Gastrocnemius medialis (tissue), 4 donors: ENCODE data around the gene SERINC4.
"Not testable (repeated sequence)": the region's sequence is repeated elsewhere in the genome, so short reads cannot be mapped to it uniquely, and the experiment has no call there.

Experiments used
- POLR2A ChIP-seq, 2 donors: fragments of 450-650 bp; IDR thresholded peaks; one replicate each; pipeline ENCODE4 v1.6.1; 2017; ENCODE audit warnings: antibody characterized with exemption in 2 of 2, mild to moderate bottlenecking in 2 of 2, moderate library complexity in 2 of 2
- TF ChIP-seq, protein P1 (sequence below), 5 experiments: fragments of 450-650 bp in 3 of 5; fragments of 200-600 bp in 2 of 5; sonication (generic) in 2 of 5; IDR thresholded peaks in 4 of 5; conservative IDR thresholded peaks in 1 of 5; 1 replicate in 4 of 5; 2 replicates in 1 of 5; pipeline ENCODE4 v1.5.1; 2016 to 2019; ENCODE audit warnings: antibody characterized with exemption in 5 of 5, mild to moderate bottlenecking in 3 of 5, moderate library complexity in 3 of 5

DNA sequence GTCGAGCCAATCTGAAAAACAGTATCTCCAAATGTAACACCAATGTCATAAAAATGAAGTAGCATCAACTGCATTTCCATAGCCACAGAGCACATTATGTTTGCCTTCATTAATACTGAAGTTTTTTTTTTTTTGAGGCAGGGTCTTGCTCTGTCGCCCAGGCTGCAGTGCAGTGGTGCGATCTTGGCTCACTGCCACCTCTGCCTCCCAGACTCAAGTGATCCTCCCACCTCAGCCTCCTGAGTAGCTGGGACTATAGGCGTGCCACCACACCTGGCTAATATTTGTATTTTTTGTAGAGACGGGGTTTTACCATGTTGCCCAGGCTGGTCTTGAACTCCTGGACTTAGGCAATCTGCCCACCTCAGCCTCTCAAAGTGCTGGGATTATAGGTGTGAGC is 15.0 kb upstream of the SERINC4 start:
- TF ChIP-seq, protein P1, sequence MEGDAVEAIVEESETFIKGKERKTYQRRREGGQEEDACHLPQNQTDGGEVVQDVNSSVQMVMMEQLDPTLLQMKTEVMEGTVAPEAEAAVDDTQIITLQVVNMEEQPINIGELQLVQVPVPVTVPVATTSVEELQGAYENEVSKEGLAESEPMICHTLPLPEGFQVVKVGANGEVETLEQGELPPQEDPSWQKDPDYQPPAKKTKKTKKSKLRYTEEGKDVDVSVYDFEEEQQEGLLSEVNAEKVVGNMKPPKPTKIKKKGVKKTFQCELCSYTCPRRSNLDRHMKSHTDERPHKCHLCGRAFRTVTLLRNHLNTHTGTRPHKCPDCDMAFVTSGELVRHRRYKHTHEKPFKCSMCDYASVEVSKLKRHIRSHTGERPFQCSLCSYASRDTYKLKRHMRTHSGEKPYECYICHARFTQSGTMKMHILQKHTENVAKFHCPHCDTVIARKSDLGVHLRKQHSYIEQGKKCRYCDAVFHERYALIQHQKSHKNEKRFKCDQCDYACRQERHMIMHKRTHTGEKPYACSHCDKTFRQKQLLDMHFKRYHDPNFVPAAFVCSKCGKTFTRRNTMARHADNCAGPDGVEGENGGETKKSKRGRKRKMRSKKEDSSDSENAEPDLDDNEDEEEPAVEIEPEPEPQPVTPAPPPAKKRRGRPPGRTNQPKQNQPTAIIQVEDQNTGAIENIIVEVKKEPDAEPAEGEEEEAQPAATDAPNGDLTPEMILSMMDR (IDR thresholded peaks at IDR 0.05 in 4 of 5, conservative IDR thresholded peaks at IDR 0.05 in 1 of 5) = not testable (repeated sequence)
- not testable (repeated sequence) for TF ChIP-seq POLR2A (IDR thresholded peaks at IDR 0.05)
